Hematopoietic multipotent progenitor cell treated with erythropoietin and hydrocortisone succinate and interleukin-3 and kit ligand, for 17 days (in vitro differentiated cells): Measurements from ENCODE around the gene GPD1L.
"Not testable (repeated sequence)": the region's sequence is repeated elsewhere in the genome, so short reads cannot be mapped to it uniquely, and the experiment has no call there.

Source experiments
- DNase-seq: peaks from one replicate; pipeline ENCODE4 v3.0.0-alpha.2; 2015; ENCODE audit warnings: low spot score

Gene GPD1L

DNA sequence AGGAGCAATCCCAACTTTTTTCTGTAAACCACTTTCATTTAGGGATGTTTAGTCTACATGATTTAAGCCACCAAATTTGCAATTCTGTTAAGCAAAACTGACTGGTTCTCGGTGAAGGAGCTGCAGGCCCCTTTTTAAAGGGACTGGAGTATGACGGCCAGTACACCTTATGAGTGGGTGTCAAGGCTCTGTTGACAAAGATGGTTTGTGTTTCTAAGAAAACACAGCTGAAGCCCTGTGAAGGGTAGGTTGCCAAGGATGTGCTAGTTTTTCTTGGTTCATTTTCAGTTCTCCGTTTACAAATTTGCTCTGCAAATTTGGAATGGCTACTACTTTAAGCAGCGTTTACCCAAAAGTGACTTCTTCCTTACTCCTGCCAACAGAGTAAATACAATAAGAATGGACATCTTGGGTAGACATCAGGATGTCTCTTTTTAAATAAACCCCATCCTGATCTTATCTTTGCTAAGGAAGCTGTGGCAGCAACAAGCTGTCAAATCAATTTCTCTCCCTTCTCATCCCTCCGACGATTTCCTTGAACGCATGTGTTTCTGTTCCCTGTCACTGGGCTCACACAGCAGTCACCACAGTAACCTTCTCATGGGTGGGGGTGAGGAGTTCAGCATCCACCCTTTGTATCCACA, 73.8 kb downstream of the GPD1L start:
- DNase-seq: no peak

DNA sequence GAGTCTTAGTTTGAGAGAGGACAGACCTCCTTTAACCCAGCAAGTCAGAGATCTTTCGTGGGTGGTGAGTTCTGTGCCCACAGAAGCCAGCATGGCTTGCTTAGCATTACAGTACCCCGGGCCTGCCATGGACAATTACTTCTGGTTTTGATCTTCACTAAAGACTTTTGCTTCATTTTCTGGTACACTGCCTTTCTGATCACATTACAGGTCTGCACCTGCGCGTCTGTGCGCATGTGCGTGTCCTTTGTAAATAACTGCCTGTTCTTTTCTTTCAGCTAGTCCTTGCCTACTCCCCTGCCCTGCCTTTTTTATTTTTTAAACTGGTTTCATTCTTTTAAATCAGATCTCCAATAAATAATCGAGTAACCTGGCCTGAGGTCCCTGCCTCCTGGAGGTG, 74.9 kb downstream of the GPD1L start:
- DNase-seq: no peak

DNA sequence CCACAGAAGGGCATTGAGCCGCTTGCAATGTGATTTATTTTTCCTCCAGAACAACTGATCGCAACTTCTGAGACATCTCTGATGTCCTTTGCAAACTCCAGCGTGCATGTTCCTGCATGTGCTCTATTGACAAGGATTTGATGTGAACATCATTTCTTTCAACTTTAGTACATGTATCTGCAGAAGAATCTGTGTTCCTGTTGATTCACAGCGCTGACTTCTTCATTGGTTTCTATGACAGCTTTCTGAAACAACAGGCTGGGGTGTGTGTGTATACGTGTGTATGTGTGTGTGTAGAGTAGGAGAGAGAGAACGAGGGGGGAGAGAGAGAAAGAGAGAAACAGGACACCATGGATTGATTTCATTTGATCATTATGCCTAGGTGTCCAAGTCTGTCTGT, 75.4 kb downstream of the GPD1L start:
- no peak for DNase-seq

DNA sequence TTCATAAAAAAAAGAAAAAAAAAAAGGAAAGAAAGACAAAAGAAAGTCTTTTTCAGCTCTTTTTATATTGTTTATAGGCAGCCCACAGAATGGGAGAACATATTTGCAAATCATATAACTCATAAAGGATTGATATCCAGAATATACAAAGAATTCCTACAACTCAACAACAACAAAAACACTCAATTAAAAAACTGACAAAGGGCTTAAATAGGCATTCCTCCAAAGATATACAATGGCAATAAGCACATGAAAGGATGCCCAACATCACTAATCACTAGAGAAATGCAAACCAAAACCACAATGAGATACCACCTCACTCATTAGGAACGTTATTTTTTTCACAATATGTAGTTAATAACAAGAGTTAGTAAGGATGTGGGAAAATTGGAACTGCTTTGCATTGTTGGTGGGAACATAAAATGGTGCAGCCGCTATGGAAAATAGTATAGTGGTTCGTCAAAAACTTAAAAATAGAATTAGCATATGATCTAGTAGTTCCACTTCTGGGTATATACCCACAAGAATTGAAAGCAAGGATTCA, 77.8 kb downstream of the GPD1L start:
- DNase-seq: no peak

DNA sequence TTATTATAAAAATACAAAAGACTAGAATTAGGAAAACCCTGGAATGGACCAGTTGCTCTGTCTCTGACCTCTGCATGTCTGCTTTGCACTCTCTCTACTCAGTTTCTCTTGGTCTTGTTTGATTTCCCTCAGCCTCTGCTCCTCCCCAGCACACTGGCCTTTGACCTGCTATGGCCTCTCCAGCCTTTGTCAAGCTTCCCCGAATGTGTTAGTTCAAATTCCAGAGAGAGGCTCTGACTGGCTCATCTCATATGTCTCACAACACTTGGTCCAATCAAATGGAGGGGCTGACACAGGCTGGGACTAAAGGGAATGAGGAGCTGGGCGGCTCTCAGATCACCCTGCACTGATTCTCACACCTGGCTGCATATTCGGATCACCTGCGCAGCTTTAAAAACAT, 79.7 kb downstream of the GPD1L start:
- no peak for DNase-seq

DNA sequence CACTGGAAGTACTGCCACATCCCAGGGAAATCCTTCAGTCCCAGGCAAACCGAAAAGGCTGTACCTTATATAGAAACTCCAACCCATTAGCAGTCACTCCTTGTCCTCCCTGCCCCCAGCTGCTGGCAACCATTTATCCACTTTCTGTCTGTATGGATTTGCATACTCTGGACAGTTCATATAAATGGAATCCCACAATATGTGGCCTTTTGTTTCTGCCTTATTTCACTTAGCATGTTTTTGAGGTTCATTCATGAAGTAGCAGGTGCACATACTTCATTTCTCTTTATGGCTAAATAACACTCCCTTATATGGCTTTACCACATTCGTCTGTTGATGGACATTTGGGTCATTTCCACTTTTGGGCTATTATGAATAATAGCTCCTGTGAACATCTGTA, 80.5 kb downstream of the GPD1L start:
- no peak for DNase-seq

DNA sequence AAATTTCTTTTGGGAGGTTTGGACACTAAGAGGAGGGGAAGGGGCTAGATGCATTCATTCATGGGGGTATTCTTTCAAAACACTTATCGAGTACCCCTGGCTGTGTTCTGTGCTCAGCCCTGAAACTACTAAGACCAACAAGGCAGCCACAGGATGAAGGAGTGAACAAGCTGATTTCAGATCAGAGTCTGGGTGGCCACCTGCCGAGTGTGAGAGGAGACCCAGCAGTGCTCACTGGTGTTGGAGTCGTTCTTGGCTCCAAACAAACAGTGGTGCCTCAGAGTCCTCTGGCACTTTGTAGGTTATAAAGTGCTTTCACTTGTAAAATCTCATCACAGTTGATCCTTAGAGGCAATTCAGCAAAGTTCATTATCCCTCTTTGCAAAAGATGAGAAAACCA, 83.3 kb downstream of the GPD1L start:
- no peak for DNase-seq

DNA sequence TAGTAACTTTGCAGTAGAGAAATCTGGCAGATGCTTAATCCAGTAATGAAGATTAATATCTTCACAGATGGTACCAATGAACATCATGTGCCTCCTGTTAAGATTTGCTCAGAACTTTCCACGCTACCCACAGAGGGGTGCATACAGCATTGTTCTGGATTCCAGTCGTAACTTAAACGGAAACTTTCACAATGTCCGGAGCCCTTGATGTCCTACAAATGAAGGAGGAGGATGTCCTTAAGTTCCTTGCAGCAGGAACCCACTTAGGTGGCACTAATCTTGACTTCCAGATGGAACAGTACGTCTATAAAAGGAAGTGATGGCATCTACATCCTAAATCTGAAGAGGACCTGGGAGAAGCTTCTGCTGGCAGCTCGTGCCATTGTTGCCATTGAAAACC, 84.1 kb downstream of the GPD1L start:
- not testable (repeated sequence) for DNase-seq

DNA sequence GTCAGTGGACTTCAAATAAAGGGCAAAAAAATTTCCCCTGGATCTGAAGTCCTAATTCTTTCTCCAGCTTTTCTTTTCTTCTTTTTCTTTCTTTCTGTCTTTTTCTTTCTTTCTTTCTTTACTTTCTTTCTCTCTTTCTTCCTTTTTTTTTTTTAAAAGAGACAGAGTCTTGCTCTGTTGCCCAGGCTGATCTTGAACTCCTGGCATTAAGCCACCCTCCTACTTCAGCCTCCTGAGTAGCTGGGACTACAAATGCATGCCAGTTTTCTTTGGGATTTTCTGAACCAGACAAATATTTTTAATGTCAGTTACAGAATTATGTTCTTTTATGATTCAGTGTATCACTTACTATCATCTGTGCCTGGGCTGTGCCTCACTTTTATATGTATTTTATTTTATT, 86.7 kb downstream of the GPD1L start:
- no peak for DNase-seq

DNA sequence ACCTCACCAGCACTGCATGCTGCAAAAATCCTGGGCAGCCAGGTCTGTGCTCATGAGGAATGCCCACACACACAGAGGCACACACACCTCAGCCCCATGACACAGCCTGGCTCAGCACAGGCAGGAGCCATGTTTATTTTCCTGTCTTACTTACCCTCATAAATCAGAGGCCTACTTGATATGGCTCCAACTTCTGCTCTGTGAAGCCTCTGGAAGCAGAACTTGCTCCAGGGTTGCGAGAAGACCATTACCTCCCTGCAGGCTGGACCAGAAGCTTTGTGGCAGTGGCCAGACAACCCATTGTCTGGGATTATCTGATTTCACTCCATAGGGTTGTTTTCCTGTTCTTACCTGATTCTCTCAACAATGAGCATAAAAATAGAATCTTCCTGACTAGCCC, 88.2 kb downstream of the GPD1L start:
- DNase-seq: no peak

DNA sequence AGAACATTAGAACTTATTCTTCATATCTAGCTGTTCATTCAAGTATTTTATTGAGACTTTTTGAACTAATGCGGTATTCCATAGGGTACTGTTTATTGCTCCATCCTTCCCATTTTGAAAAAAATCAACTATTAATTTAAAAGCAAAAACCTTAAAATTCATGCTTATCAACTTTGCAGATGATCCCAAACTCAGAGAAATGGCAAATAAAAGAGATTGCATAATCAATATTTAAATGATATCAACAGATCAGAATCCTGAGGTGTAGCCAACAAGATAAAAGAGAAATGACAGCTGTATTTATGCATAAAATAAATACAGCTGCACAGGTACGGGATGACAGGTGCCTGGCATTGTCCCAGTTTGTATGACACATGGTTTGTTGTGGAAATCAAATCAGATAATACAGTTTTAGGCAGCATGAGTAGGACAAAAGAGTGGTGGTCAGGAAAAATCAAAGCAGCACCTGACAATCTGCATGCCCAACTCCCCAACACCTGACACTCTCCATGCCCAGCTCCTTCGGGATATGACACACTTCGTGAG, 89.6 kb downstream of the GPD1L start:
- DNase-seq: no peak

DNA sequence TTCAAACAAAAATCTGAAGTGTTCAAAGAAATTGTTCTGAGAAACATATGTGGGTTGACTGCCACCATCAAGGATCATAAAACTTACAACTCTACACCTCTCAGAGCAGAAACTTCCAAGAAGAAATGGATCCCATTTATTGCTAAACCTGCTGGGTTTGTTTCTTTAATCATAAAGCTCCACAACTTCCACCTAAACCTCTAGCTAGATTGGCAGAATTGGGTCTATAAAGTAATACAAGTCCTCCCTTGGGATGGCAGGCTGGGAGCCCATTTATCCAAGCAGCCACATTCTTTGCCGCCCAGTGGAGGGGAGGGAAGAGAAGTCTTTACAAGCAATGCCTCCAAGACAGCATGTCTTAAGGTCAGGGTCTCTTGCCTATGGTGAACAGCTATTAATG, 91.6 kb downstream of the GPD1L start:
- no peak for DNase-seq

DNA sequence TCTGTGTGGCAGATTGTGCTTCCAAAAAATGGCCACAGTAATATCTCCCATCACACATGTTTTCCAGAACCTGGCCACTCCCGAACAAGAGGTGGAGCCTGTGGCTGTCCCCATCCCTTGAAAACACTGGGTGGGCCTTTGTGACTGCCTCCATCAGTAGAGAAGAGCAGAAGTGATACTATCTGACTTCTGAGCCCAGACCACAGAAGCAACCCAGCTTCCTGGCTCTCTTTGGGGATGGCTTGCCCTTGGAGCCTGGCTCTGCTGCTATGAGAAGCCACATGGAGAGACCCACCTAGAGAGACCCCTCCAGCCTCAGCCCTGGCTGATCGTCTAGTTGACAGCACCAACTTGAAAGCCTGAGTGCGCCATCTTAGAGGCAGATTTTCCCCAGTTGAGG, 92.3 kb downstream of the GPD1L start:
- DNase-seq: no peak

DNA sequence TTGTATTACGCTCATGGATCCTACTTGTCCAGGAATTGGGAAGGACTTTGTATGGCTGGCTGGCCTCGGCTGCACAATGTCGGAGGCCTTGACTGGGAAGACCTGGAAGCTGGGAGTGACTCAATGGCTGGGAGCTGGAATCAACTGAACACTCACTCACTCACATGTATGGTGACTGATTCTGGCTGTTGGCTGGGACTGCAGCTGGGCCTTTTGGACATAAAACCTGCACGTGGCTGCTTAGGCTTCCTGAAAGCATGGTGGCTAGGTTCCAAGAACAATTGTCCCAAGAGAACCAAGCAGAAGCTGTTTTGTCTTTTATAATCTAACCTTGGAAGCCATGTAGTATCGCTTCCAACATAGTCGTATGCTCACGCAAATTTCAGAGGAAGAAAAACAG, 94.1 kb downstream of the GPD1L start:
- DNase-seq: no peak

DNA sequence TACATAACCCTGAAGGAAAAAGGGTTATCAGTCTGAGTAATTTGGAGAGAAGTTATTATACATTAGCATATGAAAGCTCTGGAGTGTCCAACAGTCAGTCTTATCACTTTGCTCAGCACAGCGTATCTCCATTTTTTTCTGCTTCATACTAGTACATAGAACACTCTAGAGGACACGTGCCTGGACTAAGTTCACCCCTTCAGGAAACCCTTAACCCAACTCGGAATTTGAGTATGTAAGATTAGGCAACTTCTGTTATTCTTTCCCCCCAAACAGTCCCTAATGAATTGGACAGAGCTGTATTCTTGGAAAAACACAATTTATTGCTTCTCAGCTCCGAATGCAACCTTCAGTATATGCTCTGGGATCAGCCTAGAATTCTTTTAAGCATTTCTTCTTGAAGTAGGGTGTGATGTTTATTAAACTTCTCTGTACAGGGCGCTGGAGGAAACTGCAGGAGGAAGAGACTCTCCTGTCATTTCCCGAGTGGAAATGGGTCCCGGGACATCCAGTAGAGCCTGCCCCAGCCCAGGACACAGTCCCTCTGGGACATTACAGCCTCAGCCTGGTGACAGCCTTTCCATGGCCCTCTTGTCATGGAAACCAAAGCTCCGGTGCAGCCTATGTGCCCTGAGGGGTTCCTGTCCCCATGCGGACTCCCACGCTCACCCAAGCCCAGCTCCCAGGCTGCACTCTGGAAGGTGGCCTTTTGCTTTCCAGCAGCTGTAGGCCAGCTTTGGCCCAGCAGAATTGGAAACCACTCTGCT, 94.8 kb downstream of the GPD1L start:
- DNase-seq: no peak

DNA sequence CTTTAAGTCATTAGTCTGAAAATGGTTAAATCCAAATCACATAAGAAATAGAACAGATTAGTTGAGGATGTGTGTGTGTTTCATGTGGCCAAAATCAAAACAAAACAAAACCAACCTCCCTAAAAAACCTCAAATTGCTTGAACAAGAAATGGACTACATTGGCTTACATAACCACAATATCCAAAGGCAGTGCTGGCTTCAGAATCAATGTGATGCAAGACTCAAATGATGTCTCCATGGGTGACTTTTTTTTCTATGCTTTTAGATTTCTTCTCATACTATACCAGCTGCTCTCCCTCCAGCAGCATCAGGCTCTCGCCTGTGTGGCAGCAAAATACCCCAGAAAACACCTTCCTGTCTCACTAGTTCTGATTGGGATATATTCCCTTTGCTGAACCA, 96.1 kb downstream of the GPD1L start:
- DNase-seq: no peak

DNA sequence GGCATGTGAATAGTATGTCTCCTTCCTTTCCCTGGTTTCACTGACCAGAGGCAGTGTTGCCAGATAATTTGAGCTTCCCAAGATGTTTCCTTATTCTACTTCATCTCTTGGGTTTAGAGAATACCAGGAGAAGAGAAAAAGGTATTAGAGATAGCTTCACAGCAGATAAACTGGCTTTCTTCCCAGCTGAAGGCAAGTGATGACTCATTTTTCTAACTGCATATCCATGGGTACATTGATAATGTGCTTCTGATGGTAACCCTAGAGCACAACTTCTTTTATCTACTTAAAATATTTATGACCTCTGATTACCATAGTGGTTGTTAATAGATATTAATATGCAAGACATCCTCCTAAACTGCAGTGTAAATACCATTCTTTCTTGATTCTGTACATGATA, 97.4 kb downstream of the GPD1L start:
- DNase-seq: no peak

DNA sequence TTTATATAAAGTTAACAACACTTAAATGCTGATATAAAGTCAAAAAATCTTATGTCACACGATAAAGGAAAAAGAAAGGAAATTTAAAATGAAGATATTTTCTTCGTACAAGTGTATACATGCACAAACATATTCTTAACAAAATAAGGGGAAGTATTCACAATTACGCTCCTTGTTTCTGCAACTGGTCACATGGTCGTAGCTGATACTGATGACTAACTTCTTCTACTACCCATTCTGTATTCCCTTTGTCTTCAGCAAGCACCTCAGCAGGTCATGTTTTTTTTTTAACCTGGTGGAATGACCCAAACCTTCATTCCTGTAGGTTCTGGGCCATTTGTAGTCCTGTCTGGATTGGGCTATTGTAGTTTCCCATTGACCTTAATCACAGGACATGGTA, 102.0 kb downstream of the GPD1L start:
- no peak for DNase-seq

DNA sequence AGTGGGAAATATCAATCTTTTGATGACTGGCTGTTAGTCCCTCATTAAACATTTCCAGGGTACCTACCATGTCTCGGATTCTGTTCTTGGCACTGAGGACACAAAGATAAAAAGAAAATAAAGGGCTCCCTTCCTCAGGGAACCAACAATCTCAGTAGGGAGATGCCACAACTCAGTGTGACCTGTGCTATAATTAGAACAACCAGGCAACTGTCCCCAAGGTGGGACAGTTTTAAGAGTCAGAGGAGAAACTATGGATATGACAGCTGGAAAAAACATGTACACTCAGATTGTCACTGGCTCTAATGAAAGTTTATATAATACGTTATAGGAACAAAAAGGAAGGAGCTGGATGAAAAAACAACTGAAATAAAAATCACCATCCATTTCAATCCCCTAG, 108.8 kb downstream of the GPD1L start:
- no peak for DNase-seq

DNA sequence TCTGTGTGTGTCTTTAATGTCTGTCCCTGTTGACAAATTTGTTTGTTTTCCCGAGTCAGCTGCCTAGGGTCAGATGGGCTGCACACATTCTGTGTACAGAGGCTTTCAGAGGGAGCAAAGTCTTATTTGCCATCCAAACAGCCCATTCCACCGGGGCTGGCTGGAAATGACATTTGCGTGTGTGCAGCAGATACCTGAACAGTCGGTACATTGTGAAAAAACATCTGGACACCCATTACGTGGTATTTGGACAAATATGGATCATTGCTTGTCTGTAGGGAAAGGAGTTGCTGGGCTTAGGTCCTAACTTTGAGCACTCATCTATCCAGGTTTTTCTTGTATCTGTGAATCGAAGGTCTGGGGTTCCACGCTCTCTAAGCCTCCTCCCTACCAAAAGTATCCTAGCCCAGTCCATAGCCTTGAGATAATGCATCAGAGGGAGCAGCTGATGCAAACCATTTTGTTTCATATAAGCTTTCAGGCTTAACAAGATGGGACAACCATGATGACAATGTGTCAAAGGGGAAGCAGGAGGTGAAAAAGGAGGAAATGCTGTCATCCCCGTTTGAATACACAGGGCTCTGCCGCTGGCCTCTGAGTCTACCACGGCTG, 109.9 kb downstream of the GPD1L start:
- DNase-seq: no peak

DNA sequence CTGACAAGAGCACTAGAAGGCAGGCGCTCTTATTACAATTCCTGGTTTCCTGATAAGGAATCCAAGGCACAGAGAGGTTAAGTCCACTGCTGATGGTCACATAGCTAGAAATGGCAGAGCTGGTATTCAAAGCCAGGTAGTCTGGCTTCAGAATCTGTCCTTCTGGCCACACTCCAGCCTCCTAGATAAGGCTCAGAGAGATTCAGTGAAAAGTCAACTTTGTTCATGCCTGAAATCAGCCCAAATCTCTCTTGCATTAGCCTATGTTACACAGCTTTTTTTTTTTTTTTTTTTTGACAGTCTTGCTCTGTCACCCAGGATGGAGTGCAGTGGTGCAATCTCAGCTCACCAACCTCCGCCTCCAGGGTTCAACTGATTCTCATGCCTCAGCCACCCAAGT, 110.9 kb downstream of the GPD1L start:
- DNase-seq: no peak
